OCI-LY1 (cell line): ENCODE results near the gene C2orf49.

Source experiments
- H2AFZ ChIP-seq: fragments of 200-600 bp; sonication (generic), shearing (Covaris generic); 2 replicates; pipeline ENCODE4 v1.6.0; 2014; ENCODE audit warnings: antibody characterized with exemption, mild to moderate bottlenecking, low read length
- H3F3A ChIP-seq: fragments of 200-600 bp; sonication (generic), shearing (Covaris generic); 2 replicates; pipeline ENCODE4 v1.6.0; 2014; ENCODE audit warnings: mild to moderate bottlenecking, antibody characterized with exemption, low read length, moderate library complexity; ENCODE audit not compliant: insufficient read depth
- H3K27ac ChIP-seq: fragments of 200-600 bp; sonication (generic); 2 replicates; pipeline ENCODE4 v1.5.1; 2014; ENCODE audit warnings: low read length, mixed run types, mild to moderate bottlenecking, low read depth; ENCODE audit not compliant: poor library complexity, severe bottlenecking
- H3K27me3 ChIP-seq: fragments of 200-600 bp; sonication (generic); 2 replicates; pipeline ENCODE4 v1.6.0; 2014; ENCODE audit warnings: antibody characterized with exemption, mild to moderate bottlenecking, low read length, moderate library complexity; ENCODE audit not compliant: insufficient read depth
- H3K36me3 ChIP-seq: fragments of 200-600 bp; sonication (generic); 2 replicates; pipeline ENCODE4 v1.6.1; 2014; ENCODE audit warnings: mild to moderate bottlenecking, antibody characterized with exemption, low read length, moderate library complexity, mixed read lengths; ENCODE audit not compliant: insufficient read depth
- H3K4me1 ChIP-seq: fragments of 200-600 bp; sonication (generic); 2 replicates; pipeline ENCODE4 v1.5.1; 2014; ENCODE audit warnings: mild to moderate bottlenecking, low read length, moderate library complexity; ENCODE audit not compliant: insufficient read depth, severe bottlenecking
- H3K4me2 ChIP-seq: fragments of 200-600 bp; sonication (generic), shearing (Covaris generic); 2 replicates; pipeline ENCODE4 v1.6.1; 2014; ENCODE audit warnings: low read length
- H3K4me3 ChIP-seq: fragments of 200-600 bp; sonication (generic); 2 replicates; pipeline ENCODE4 v1.5.1; 2014; ENCODE audit warnings: low read length, low read depth, mild to moderate bottlenecking, mixed read lengths; ENCODE audit not compliant: poor library complexity, severe bottlenecking
- H3K79me2 ChIP-seq: fragments of 200-600 bp; shearing (Covaris generic); 2 replicates; pipeline ENCODE4 v1.6.1; 2016; ENCODE audit warnings: mixed run types, low read length, mixed read lengths; ENCODE audit not compliant: insufficient read depth
- H3K9ac ChIP-seq: fragments of 200-600 bp; sonication (generic), shearing (Covaris generic); 2 replicates; pipeline ENCODE4 v1.6.1; 2014; ENCODE audit warnings: mild to moderate bottlenecking, low read length, mixed read lengths
- H3K9me2 ChIP-seq: fragments of 200-600 bp; sonication (generic), shearing (Covaris generic); 2 replicates; pipeline ENCODE4 v1.6.1; 2014; ENCODE audit warnings: low read depth, mild to moderate bottlenecking, low read length, mixed read lengths
- H3K9me3 ChIP-seq: fragments of 200-600 bp; shearing (Covaris generic); 2 replicates; pipeline ENCODE4 v1.6.1; 2014; ENCODE audit warnings: low read length, mixed read lengths
- H4K20me1 ChIP-seq: fragments of 200-600 bp; sonication (generic), shearing (Covaris generic); 2 replicates; pipeline ENCODE4 v1.6.0; 2016; ENCODE audit warnings: mild to moderate bottlenecking, low read length; ENCODE audit not compliant: insufficient read depth
- CTCF ChIP-seq: fragments of 200-600 bp; sonication (generic), shearing (Covaris generic); IDR thresholded peaks from 2 replicates; pipeline ENCODE4 v1.5.1; 2017; ENCODE audit warnings: mild to moderate bottlenecking, antibody characterized with exemption, low read length, moderate library complexity, mixed read lengths
- EZH2 ChIP-seq: fragments of 200-600 bp; sonication (generic), shearing (Covaris generic); IDR thresholded peaks from 2 replicates; pipeline ENCODE4 v1.8.0; 2017; ENCODE audit warnings: borderline replicate concordance, mixed run types, mild to moderate bottlenecking, antibody characterized with exemption, low read length, moderate library complexity, mixed read lengths

The C2orf49 gene

GRCh38 chr2:105382177-105382576 lies 44.8 kb downstream of the C2orf49 start:
- Histone ChIP-seq H3F3A (no peaks in the 10 kb centered on the region), H4K20me1 (no peaks in the 10 kb centered on the region), H2AFZ (no peak overlapping the region), H3K4me3 (no peak overlapping the region), H3K4me1 (no peaks in the 10 kb centered on the region), H3K9ac (no peak overlapping the region), H3K9me2 (no peaks in the 10 kb centered on the region), H3K27me3 (peaks cover 9% of the 10 kb centered on the region), H3K27ac (no peak overlapping the region), H3K9me3 (no peaks in the 10 kb centered on the region), H3K36me3 (no peaks in the 10 kb centered on the region), H3K79me2 (no peaks in the 10 kb centered on the region), H3K4me2 (no peak overlapping the region)
- TF ChIP-seq EZH2 (no peak), CTCF (no peak)

GRCh38 chr2:105383432-105384166 lies 46.3 kb downstream of the C2orf49 start:
- H3K27ac ChIP-seq = no peak overlapping the region
- no peaks in the 10 kb centered on the region for H3K4me1 ChIP-seq
- no peak for TF ChIP-seq EZH2
- no peak overlapping the region for H2AFZ ChIP-seq
- H4K20me1 ChIP-seq = no peaks in the 10 kb centered on the region
- H3K27me3 ChIP-seq = peaks cover 9% of the 10 kb centered on the region
- no peak overlapping the region for H3K9ac ChIP-seq
- H3K9me3 ChIP-seq = no peaks in the 10 kb centered on the region
- no peak overlapping the region for H3K4me2 ChIP-seq
- no peaks in the 10 kb centered on the region for H3K9me2 ChIP-seq
- H3K79me2 ChIP-seq = no peaks in the 10 kb centered on the region
- H3K4me3 ChIP-seq = no peak overlapping the region
- no peaks in the 10 kb centered on the region for H3K36me3 ChIP-seq
- no peaks in the 10 kb centered on the region for H3F3A ChIP-seq

- Histone ChIP-seq H3K9me3 (no peaks in the 10 kb centered on the region), H3K4me1 (no peaks in the 10 kb centered on the region), H2AFZ (no peak overlapping the region), H3K9me2 (no peaks in the 10 kb centered on the region), H3K27ac (no peak overlapping the region), H3K36me3 (no peaks in the 10 kb centered on the region), H3K4me3 (no peak overlapping the region), H3K9ac (no peak overlapping the region), H3K27me3 (peaks cover 9% of the 10 kb centered on the region), H4K20me1 (no peaks in the 10 kb centered on the region), H3F3A (no peaks in the 10 kb centered on the region), H3K79me2 (no peaks in the 10 kb centered on the region), H3K4me2 (no peak overlapping the region)
- TF ChIP-seq EZH2 = no peak
- TF ChIP-seq CTCF = peak; percentile 21; the same call in 1 of the 2 replicates
These were observed 46.9 kb downstream of the C2orf49 start for GRCh38 chr2:105384216-105384615.

GRCh38 chr2:105384861-105385260 lies 47.5 kb downstream of the C2orf49 start:
- Histone ChIP-seq H3K9me3 (no peaks in the 10 kb centered on the region), H3K9me2 (no peaks in the 10 kb centered on the region), H3K27me3 (peaks cover 9% of the 10 kb centered on the region), H3K9ac (no peak overlapping the region), H3K27ac (no peak overlapping the region), H3K4me3 (no peak overlapping the region), H4K20me1 (no peaks in the 10 kb centered on the region), H3F3A (no peaks in the 10 kb centered on the region), H2AFZ (no peak overlapping the region), H3K79me2 (no peaks in the 10 kb centered on the region), H3K36me3 (no peaks in the 10 kb centered on the region), H3K4me2 (no peak overlapping the region), H3K4me1 (no peaks in the 10 kb centered on the region)
- no peak for TF ChIP-seq CTCF
- TF ChIP-seq EZH2 = no peak
